Neural cell (in vitro differentiated cells): Measurements from ENCODE around the gene PTPN18.

Experiments
- CTCF ChIP-seq: fragments of 450-650 bp; IDR thresholded peaks from 2 replicates; pipeline ENCODE4 v1.5.1; 2014; ENCODE audit warnings: antibody characterized with exemption, mild to moderate bottlenecking, moderate library complexity; ENCODE audit not compliant: poor library complexity, severe bottlenecking
- EP300 ChIP-seq: fragments of 450-650 bp; conservative IDR thresholded peaks from 2 replicates; pipeline ENCODE4 v1.6.1; 2014; ENCODE audit warnings: antibody characterized with exemption, mild to moderate bottlenecking, moderate library complexity; ENCODE audit not compliant: poor library complexity, severe bottlenecking
- EZH2 ChIP-seq: fragments of 200-600, 300-800 bp; shearing (Covaris generic), sonication (generic); IDR thresholded peaks from 2 replicates; pipeline ENCODE4 v1.6.1; 2014; ENCODE audit warnings: antibody characterized with exemption, low read length, borderline replicate concordance, mild to moderate bottlenecking; ENCODE audit not compliant: insufficient read depth, poor library complexity, severe bottlenecking
- MXI1 ChIP-seq: fragments of 450-650 bp; conservative IDR thresholded peaks from 2 replicates; pipeline ENCODE4 v1.6.1; 2014; ENCODE audit warnings: antibody characterized with exemption, mild to moderate bottlenecking; ENCODE audit not compliant: poor library complexity, severe bottlenecking
- REST ChIP-seq: IDR thresholded peaks from 2 replicates; pipeline ENCODE4 v1.6.1; 2012; ENCODE audit warnings: borderline replicate concordance

- no peak for TF ChIP-seq EZH2
- no peak for TF ChIP-seq CTCF
- no peak for TF ChIP-seq MXI1
- no peak for TF ChIP-seq REST
- TF ChIP-seq EP300 = no peak
Observed at GRCh38 chr2:130388221-130388907, 32.5 kb downstream of the PTPN18 start.
